Ectodermal cell (in vitro differentiated cells): ENCODE data around the gene ADGRA3.

ENCODE experiments used
- H3K27ac ChIP-seq: 2 replicates; pipeline ENCODE4 v1.7.0; 2013; ENCODE audit warnings: mild to moderate bottlenecking, low read depth, low read length; ENCODE audit not compliant: insufficient read depth, poor library complexity, severe bottlenecking
- H3K27me3 ChIP-seq: 2 replicates; pipeline ENCODE4 v1.7.0; 2013; ENCODE audit warnings: mild to moderate bottlenecking, low read length; ENCODE audit not compliant: insufficient read depth, control insufficient read depth, poor library complexity, severe bottlenecking
- H3K36me3 ChIP-seq: one replicate; pipeline ENCODE4 v1.7.0; 2013; ENCODE audit warnings: low read length; ENCODE audit not compliant: control insufficient read depth, insufficient read depth
- H3K4me1 ChIP-seq: one replicate; pipeline ENCODE4 v1.7.0; 2013; ENCODE audit warnings: low read length; ENCODE audit not compliant: control insufficient read depth, insufficient read depth
- H3K4me3 ChIP-seq: 2 replicates; pipeline ENCODE4 v1.7.0; 2013; ENCODE audit warnings: low read depth, low read length, control low read depth; ENCODE audit not compliant: insufficient read depth
- H3K9me3 ChIP-seq: 2 replicates; pipeline ENCODE4 v1.7.0; 2013; ENCODE audit warnings: mild to moderate bottlenecking, low read length, moderate library complexity; ENCODE audit not compliant: control insufficient read depth
- WGBS, 2 experiments: methylation state at CpG; one replicate each; pipeline ENCODE4 v1.1.7; 2013; ENCODE audit warnings: missing lambda C conversion rate in 2 of 2; 5-methylcytosine and 5-hydroxymethylcytosine counted together

Gene ADGRA3

GRCh38 chr4:22345678-22346077, 170.2 kb downstream of the ADGRA3 start:
- Histone ChIP-seq H3K9me3 (no peaks in the 10 kb centered on the region), H3K36me3 (no peaks in the 10 kb centered on the region), H3K27me3 (no peaks in the 10 kb centered on the region), H3K27ac (no peak overlapping the region), H3K4me1 (no peaks in the 10 kb centered on the region), H3K4me3 (no peak overlapping the region)
- WGBS, 2 experiments, result 100% methylated on average over 1 of the region's 1 CpG

DNA sequence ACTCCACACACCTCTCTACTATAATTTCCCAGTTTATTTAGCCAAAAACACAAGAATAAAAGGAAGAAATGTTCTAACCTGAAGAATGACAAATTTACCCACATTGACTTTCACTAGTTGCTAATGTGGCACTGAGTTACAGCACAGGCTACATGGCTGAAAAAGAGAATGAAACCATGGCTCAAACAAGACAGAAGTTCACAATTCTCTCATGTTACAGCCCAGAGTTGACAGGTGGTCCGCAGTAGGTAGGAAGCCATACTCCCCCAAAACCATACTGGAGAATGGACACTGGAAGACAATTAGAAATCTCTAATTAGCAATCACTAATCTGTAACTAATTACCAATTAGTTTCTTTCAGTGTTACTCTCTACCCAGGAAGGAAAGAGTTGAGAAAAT, 170.8 kb downstream of the ADGRA3 start:
- no peaks in the 10 kb centered on the region for H3K36me3 ChIP-seq
- H3K27me3 ChIP-seq, result no peaks in the 10 kb centered on the region
- H3K9me3 ChIP-seq, result no peaks in the 10 kb centered on the region
- no peak overlapping the region for H3K4me3 ChIP-seq
- 0% methylated on average over 1 of the region's 1 CpG for WGBS, 2 experiments
- no peak overlapping the region for H3K27ac ChIP-seq
- H3K4me1 ChIP-seq, result no peaks in the 10 kb centered on the region

DNA sequence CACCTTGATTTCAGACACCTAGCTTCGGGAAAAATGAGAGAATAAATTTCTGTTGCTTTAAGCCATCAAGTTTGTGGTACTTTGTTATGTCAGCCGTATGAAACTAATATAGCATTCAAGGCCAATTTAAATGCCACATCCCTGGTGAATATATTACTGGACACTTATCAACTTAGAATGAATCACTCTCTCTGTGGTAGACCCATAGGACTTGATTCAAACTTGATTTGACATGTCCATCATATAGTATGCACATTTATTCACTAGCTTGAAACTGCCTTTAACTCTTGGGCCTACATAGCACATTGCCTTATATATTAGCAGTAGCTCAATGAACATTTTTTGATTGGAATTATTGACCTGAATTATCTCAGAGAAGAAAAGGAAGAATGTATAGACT, 172.3 kb downstream of the ADGRA3 start:
- 86 to 94% methylated on average over 2 of the region's 2 CpGs for WGBS, 2 experiments
- H3K27me3 ChIP-seq, result no peaks in the 10 kb centered on the region

GRCh38 chr4:22339491-22339890, 176.4 kb downstream of the ADGRA3 start:
- H3K36me3 ChIP-seq, result no peaks in the 10 kb centered on the region
- WGBS, 2 experiments, result 92 to 96% methylated on average over 5 of the region's 5 CpGs
- no peaks in the 10 kb centered on the region for H3K4me1 ChIP-seq

More for the DNA sequence above, 172.3 kb downstream of the ADGRA3 start:
- no peaks in the 10 kb centered on the region for H3K4me1 ChIP-seq
- H3K9me3 ChIP-seq, result no peaks in the 10 kb centered on the region
- H3K27ac ChIP-seq, result no peak overlapping the region
- H3K4me3 ChIP-seq, result no peak overlapping the region
- H3K36me3 ChIP-seq, result no peaks in the 10 kb centered on the region

DNA sequence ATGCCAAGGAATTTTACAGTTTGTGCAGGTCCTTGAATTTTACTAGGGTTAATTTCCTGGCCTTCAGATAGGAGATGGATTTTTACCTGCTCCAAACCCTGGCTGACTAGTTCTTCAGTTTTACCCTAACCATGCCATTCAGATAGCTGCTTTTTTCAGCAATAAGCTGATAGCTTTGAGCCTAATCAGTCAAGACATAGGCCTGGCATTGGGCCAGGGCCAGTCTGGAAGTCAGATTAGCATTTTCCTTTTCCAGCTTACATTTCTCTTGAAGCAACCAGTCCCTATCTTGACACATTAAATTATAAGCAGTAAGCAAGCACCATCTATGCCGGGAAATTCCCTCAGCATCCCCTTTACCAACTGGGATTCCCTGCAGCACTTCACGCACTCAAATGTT, 177.1 kb downstream of the ADGRA3 start:
- H3K9me3 ChIP-seq, result no peaks in the 10 kb centered on the region
- no peak overlapping the region for H3K27ac ChIP-seq
- no peaks in the 10 kb centered on the region for H3K27me3 ChIP-seq
- H3K4me1 ChIP-seq, result no peaks in the 10 kb centered on the region
- no peak overlapping the region for H3K4me3 ChIP-seq
- WGBS, 2 experiments, result 94 to 95% methylated on average over 2 of the region's 2 CpGs
- H3K36me3 ChIP-seq, result no peaks in the 10 kb centered on the region

More at GRCh38 chr4:22339491-22339890, 176.4 kb downstream of the ADGRA3 start:
- Histone ChIP-seq H3K27me3 (no peaks in the 10 kb centered on the region), H3K27ac (no peak overlapping the region), H3K4me3 (no peak overlapping the region), H3K9me3 (no peaks in the 10 kb centered on the region)
